ENCODE data around the gene PGD. TPM values are rescaled to one million over a fixed set of nuclear protein-coding genes. Genes with fewer than 3 reads are reported as not detected.
"Not testable (repeated sequence)": the region's sequence is repeated elsewhere in the genome, so short reads cannot be mapped to it uniquely, and the experiment has no call there.

Gene PGD
- polyA plus RNA-seq, 1 experiment = 155 TPM

DNA sequence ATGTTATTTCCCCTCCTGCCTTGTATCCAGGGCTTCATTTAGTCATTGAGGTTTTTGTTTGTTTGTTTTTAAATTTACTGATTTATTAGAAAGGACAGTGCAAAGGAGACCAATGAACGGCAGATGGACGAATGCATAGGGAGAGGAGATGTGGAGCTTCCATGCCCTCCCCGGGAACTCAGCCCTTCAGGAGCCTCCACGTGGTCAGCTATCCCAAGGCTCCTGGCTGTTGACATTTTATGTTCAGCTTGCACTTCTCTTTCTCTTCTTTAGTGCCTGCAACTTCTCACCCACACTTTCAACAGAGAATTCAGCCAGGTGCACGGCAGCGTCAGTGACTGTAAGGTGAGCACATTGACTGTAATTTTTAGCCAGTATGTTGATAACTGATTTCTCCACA, 30.7 kb upstream of the PGD start:
- Histone ChIP-seq H3K4me3 (ENCODE audit: low read depth, low read length) (no peak overlapping the region), H3K27ac (ENCODE audit: low read depth, low read length) (no peak overlapping the region), H3K9me3 (ENCODE audit: control insufficient read depth, insufficient read depth, low read length) (no peaks in the 10 kb centered on the region), H3K27me3 (ENCODE audit: control insufficient read depth, insufficient read depth, low read length) (no peaks in the 10 kb centered on the region)
- DNase-seq (ENCODE audit: low read depth, low spot score) = no peak
- ChIA-PET CTCF (interaction anchor here (1.6 kb wide), 1 partner anchor 158 kb away, joined by 5 read pairs; no protein-coding TSS in a partner anchor), POLR2A (no interaction called here)
- TF ChIP-seq, protein P1, sequence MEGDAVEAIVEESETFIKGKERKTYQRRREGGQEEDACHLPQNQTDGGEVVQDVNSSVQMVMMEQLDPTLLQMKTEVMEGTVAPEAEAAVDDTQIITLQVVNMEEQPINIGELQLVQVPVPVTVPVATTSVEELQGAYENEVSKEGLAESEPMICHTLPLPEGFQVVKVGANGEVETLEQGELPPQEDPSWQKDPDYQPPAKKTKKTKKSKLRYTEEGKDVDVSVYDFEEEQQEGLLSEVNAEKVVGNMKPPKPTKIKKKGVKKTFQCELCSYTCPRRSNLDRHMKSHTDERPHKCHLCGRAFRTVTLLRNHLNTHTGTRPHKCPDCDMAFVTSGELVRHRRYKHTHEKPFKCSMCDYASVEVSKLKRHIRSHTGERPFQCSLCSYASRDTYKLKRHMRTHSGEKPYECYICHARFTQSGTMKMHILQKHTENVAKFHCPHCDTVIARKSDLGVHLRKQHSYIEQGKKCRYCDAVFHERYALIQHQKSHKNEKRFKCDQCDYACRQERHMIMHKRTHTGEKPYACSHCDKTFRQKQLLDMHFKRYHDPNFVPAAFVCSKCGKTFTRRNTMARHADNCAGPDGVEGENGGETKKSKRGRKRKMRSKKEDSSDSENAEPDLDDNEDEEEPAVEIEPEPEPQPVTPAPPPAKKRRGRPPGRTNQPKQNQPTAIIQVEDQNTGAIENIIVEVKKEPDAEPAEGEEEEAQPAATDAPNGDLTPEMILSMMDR (IDR thresholded peaks at IDR 0.05; ENCODE audit: low read depth, low read length) = no peak

DNA sequence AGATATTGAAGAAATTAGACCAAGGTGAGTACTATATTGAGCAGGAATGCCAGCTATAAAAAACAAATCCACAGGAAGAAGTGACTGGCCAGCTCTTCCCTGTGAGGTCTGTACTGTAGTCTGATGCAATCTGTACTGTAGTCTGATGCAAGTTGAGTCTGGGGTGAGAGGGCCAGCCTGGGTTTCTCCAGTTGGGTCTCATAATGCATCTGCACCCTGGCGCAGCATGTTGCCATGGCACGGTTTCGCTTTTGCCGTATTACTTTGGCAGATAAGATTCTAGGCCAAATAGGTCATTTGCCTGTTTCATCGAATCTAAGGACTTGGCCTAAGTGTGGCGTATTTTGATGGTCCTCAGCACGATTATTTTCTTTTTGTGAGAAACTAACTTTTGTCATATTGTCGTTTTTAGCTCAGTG, 24.4 kb upstream of the PGD start:
- Histone ChIP-seq H3K9me3 (ENCODE audit: control insufficient read depth, insufficient read depth, low read length) (no peaks in the 10 kb centered on the region), H3K27ac (ENCODE audit: low read depth, low read length) (no peak overlapping the region), H3K27me3 (ENCODE audit: control insufficient read depth, insufficient read depth, low read length) (no peaks in the 10 kb centered on the region), H3K4me3 (ENCODE audit: low read depth, low read length) (no peak overlapping the region)
- TF ChIP-seq, protein P1 (IDR thresholded peaks at IDR 0.05; ENCODE audit: low read depth, low read length) = no peak
- POLR2A ChIA-PET = no interaction called here
- CTCF ChIA-PET = interaction anchor here (0.6 to 5.5 kb wide), 3 partner anchors 56 to 121 kb away, joined by 3 to 78 read pairs (median 3); partner anchors contain the start of gene CENPS
- DNase-seq (ENCODE audit: low read depth, low spot score) = no peak

DNA sequence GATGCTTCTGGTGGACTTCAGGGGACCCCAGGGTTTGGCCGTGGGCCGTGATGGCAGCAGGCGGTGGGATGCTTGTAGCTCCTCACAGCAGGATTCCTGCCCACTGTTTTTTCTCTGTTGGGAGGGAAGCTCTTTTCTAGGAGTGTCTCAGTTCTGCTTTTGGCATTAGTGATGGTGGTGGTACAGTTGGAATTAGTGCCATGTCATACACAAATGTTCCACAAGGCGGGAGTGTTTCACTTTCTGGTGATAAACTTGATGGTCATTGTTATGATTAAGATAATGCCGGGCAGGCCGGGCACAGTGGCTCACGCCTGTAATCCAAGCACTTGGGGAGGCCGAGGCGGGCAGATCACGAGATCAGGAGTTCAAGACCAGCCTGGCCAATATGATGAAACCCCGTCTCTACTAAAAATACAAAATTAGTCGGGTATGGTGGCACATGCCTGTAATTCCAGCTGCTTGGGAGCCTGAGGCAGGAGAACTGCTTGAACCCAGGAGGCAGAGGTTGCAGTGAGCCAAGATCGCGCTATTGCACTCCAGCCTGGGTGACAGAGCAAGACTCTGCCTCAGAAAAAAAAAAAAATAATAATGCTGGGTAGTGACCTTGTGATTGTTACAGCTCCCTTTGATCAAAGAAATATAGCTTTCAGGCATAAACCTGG, 21.4 kb upstream of the PGD start:
- not testable (repeated sequence) for H3K9me3 ChIP-seq (ENCODE audit: control insufficient read depth, insufficient read depth, low read length); H3K4me3 ChIP-seq (ENCODE audit: low read depth, low read length); H3K27me3 ChIP-seq (ENCODE audit: control insufficient read depth, insufficient read depth, low read length)
- ChIA-PET CTCF (interaction anchor here (0.6 to 5.5 kb wide), 21 partner anchors 10 to 434 kb away, joined by 3 to 78 read pairs (median 5); partner anchors contain the start of genes CENPS, KIF1B and NMNAT1), POLR2A (interaction anchor here (0.6 to 2.1 kb wide), 4 partner anchors 9 to 434 kb away, joined by 3 to 22 read pairs (median 6); partner anchors contain the start of genes LZIC, NMNAT1 and PGD)
- peak; percentile 66 for DNase-seq (ENCODE audit: low read depth, low spot score)
- TF ChIP-seq, protein P1 (IDR thresholded peaks at IDR 0.05; ENCODE audit: low read depth, low read length) = peak; percentile 84
- H3K27ac ChIP-seq (ENCODE audit: low read depth, low read length) = peak overlapping the region; percentile 93

DNA sequence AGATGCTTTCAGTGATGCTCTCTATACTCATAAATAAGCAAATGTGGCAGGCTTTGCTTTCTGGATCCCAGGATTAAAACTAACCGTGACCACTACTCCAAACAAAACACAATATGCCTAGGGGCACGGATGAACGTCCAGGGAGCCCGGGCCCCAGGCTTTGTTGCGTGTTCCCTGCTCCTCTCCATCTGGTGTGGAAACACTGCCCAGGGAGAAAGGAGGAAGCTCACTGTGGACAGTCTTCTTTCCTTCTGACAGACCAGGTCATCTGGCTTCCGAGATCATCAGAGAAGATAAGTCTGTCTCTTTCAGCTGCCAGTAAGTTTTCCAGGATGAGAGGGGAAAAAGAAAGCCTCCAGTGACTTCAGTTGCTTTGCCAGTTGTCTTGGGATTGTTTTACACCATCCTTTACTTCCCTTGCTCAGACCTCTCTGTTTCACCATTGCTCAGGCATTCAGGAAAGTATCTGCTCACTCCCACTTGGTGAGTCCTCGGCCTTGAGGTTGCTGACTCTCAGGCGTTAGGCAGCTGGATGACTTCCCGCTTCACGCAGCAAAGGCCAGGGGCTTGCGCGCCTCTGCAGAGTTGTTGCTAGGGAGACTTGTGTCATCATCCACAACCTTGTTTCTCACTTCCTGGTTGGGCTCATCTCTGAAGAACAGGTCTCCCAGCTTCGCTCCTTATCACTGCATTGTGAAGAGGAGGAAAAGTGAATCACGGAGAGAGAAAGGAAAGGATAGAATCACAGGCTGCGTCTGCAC, 20.6 kb upstream of the PGD start:
- ChIA-PET CTCF (interaction anchor here (1.3 to 5.5 kb wide), 10 partner anchors 9 to 169 kb away, joined by 3 to 78 read pairs (median 13); partner anchors contain the start of genes CENPS and KIF1B), POLR2A (interaction anchor here (1.7 to 2.1 kb wide), 2 partner anchors 21 to 24 kb away, joined by 6 to 22 read pairs; partner anchors contain the start of gene PGD)
- TF ChIP-seq, protein P1 (IDR thresholded peaks at IDR 0.05; ENCODE audit: low read depth, low read length) = no peak
- no peaks in the 10 kb centered on the region for H3K9me3 ChIP-seq (ENCODE audit: control insufficient read depth, insufficient read depth, low read length)
- no peaks in the 10 kb centered on the region for H3K27me3 ChIP-seq (ENCODE audit: control insufficient read depth, insufficient read depth, low read length)
- H3K4me3 ChIP-seq (ENCODE audit: low read depth, low read length) = no peak overlapping the region
- peak; percentile 64 for DNase-seq (ENCODE audit: low read depth, low spot score)
- peak overlapping the region; percentile 93 for H3K27ac ChIP-seq (ENCODE audit: low read depth, low read length)
